Caki2 (cell line): ENCODE data around the gene PDE7B. TPM values are rescaled to one million over a fixed set of nuclear protein-coding genes. Genes with fewer than 3 reads are reported as not detected.

ENCODE experiments used
- DNase-seq: peaks from one replicate; pipeline ENCODE4 v3.0.0-alpha.2; 2015; ENCODE audit warnings: low read depth
- in situ Hi-C: cut with HindIII; loops from 2 replicates; pipeline ENCODE4 v1.10.0; 2016; ENCODE audit warnings: low sequenced_read_pairs, low pct_unique_long_range_greater_than_20kb, mixed read lengths
- total RNA-seq: library from RNA; depleted of rRNA; stranded (reverse); fragments of >200 nt; shearing (Covaris generic); gene quantifications from 2 replicates; pipeline ENCODE4 v1.2.3, GENCODE V29; 2014; ENCODE audit warnings: low replicate concordance

PDE7B gene
- total RNA-seq, 1 experiment from 2014 or later = 0.07 TPM

DNA sequence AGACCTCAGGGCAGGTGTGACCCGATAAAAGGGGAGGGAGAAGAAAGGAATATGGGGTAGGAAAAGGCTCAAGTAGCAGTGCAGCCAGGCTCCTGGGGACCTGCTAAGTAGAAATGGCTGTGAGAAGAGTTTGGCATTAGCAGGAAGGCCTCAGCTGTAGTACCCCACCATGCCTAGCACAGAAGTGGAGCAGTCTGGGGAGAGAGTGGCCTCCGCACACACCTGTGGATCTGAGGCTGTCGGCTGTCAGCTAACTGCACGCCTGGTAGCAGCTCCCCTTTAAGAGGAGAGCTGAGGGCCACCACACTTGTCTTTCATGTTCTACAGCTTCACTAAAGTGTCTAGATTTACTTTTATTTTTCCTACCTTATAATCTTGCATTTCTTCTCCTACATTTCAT is 24.6 kb downstream of the PDE7B start:
- no peak for DNase-seq
- in situ Hi-C loops = no loop called here

DNA sequence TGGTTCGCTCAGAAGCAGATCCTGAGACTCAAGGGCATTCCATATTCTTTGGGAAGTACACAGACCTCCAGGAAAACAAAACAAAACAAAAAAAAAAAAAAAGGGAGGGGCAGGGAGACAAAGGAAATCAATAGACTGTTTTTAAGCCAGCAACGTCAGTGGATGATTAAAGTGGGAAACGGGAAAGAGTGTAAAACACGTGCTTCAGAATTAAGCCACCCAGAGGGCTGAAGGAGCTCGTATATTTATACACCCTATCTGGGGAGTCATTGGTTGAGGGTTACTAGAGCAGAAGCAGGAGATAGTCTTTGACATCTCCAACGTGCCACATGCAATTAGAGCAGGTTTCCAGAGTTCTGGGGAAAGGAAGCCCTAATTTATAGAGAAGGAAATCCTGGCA is 26.2 kb downstream of the PDE7B start:
- no peak for DNase-seq
- in situ Hi-C loops = no loop called here

DNA sequence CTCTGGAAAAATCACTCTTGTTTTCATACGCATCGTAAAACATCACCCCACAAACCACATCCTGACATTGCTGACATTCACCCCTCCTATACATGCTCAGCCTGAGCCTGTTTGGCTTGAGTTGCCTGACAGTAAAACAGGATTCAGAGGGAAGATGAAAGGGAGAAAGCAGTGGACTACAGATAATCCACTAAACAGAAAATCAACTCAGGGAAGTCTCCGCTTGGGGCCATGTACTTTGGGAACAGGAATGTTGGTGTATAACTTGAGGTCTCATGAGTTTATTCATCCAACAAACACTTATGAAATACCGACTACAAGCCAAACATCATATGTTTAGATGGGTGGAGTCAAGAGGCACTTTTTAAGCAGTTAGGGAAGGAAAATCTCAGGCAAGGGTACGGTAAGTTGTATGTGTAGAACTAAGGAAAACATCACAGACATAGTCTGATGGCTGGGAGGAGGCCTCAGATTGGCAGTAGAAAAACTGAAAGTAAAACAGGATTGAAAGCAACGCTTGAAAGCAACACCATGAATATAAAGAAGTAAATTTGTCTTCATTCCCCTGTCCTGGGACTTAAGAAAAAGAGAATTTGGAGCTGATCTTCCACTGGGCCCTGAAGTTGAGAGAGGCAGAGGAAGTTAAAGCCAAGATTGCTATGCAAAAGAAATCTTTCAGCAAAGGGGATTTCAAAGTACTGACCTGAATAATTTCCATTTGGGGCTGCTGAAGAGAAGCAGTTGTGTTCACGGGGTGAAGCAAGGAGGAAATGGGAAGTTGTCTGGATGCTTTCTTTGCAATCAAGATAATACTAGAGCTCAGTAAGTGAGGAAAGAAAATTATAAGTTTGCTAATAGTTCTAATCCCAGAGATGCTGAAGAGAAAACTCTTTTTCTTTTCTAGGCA is 28.8 kb downstream of the PDE7B start:
- in situ Hi-C loops = no loop called here
- DNase-seq = no peak

DNA sequence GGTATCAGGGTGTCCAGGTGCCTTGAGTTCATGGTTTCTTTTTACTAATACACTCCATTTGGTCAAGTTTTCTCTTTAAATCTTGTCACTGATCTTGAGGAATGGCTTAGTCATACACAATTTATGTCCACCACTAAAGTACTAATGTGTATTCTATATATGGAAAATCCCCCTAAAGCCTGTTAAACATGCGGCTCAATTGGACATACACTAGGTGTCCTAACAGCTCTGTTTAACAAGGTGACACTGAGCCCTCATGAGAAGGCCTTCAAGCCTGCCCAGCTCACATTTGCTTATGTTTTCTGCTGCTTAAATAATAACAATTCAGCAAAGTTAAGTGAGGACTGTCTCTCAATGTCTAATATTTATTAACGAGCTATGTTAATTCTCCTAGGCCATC is 31.5 kb downstream of the PDE7B start:
- in situ Hi-C loops = no loop called here
- no peak for DNase-seq

DNA sequence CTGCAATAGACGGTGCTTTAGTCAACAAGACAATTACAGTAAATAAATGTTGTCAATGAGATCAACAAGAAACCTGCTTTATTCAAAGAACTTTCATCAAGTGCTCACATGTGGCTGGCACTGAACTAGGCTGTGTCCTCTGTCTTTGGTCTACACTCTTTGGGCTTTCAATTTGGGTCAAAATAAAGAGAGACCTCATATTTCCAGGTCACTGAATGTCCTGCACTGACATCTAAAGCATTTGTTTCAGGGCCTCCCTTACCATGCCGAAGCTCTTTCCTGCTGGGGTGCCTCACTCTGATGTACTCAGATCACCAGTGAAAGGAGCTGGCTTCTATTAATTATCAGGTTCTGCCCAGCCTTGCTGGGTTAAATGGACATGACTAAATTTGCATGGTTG is 32.0 kb downstream of the PDE7B start:
- in situ Hi-C loops = no loop called here
- no peak for DNase-seq

DNA sequence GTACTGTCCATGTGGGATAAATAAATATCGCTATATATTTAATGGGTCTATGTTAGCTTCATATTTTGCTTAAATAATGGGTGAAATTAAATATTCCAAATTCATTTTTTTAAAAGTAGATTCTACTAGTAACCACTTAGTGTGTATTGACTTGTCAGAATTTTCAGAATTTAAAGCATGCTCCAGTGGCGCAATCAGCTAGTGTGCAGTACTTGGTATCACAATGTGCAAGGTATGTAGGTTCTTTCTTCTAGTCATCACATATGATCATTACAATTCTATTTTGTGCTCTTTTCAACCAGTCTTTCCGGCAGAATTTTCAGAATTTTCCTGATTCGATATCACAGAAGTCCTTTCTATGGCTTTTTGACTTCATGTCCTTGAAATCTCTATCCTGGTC is 32.6 kb downstream of the PDE7B start:
- no peak for DNase-seq
- in situ Hi-C loops = no loop called here

DNA sequence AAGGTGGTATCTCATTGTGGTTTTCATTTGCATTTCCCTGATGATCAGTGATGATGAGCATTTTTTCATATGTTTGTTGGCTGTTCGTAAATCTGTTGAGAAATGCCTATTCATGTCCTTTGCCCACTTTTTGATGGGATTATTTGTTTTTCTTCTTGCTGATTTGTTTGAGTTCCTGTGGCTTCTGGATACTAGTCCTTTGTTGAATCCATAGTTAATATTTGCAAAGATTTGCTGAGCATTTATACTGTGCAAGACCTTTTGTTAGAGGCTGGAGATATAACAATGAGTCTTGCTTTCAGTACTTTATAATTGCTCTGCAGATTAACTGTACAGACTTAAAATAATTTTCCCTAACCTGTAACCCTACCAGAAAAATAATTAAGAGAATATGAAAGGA is 35.6 kb downstream of the PDE7B start:
- in situ Hi-C loops = no loop called here
- no peak for DNase-seq

DNA sequence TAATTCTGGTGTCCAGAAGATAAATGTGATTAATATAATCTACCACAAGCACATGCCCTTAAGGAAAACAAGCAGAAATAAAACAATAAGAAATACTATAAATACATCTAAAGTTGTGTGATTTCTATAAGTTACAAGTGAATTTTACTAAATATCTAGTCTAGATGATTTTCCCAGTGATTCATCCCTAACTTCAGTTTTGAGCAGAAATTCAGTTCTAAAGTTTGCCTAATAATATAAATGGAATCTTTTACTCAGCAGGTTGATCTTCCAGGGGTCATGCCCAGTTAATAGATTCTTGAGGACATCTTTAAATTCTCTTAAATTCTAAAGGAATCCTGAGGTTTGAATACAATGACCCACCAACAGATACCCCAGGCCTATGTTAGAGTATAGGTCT is 37.3 kb downstream of the PDE7B start:
- in situ Hi-C loops = no loop called here
- no peak for DNase-seq

DNA sequence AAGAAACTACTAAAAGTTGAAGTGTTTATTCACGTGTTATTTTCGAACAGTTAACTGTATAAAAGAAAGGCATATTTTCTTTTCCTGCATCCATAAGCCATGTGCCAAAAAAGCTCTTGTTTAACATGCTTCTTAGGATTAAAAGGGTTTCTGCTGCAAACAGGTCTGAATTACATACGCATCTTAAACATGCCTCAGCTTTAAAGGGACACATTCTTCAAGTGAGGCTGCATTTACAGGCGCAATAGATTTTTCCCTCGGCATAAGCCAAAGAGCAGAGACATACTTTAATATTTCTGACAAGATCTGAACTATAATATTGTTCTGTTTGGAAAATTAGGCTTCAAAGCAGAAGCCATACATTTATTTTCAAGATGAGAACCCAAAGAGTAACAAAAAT is 39.4 kb downstream of the PDE7B start:
- in situ Hi-C loops = no loop called here
- DNase-seq = no peak

DNA sequence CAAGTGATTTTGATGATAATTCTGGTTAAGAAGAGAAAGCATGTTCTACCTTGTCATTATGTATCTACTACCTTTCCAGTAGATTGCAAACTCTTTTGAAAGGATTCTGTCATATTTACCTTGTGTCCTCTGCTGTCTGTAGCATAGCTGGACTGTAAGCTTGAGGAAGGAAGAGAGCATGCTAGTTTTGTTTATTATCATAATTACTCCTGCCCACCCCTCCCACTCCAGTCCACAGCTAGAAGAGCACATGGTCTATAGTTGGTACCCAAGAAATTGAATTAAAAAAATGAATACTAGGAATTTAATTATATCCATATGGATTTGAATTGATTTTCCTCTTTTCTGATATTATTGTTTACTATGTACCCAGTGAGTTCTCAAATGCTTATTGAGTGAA is 40.2 kb downstream of the PDE7B start:
- no peak for DNase-seq

DNA sequence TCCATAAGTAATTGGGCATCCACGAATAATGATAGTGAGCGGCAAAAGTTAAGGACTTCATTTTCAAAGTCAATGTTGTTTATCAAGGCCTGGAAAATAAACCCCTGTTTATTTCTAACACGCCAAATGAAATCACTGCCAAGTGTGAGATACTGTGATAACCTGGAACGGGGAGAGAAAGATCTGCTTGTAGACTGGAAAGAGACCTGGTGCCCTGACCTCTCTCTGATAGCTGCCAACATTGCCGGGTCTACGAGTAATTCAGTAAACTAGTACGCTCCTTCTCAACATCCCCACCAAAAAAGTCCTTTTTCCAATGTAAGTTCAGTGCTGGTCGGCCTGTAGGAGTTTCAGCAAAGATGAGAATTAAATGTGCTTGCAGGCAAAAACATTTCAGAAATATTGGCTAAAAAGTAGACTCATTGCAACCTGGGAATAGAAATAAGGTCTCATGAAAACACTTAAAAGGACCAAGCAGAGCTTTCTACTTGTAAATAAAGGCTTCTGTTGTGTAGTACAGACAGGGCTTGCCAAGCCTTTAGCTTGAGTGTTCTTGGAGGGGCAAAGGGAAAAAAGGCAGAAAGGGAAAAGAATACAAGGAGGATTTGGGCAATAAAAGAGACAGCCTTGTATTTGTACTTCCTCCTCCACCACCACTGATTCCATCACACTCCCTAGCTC is 43.9 kb downstream of the PDE7B start:
- DNase-seq = no peak
- in situ Hi-C loops = no loop called here

More for the DNA sequence above, 40.2 kb downstream of the PDE7B start:
- in situ Hi-C loops = no loop called here

DNA sequence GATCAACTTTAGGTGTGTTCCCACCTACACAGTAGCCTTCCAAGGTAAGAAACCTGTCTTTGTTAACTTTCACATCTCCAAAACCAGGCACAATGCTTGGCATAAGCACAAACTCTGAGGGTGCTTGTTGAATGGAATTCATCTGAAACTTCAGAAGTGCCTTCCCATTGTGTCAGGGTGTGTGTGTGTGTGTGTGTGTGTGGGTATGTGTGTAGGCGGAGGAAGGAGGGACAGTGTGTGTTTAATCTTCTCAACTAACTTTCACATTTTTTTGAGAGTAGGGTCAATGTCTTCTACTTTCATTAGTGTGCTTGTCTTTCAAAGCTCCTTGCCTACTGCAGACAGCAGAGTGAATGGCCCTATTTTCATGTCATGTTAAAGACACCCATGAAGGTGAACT is 45.6 kb downstream of the PDE7B start:
- in situ Hi-C loops = no loop called here
- no peak for DNase-seq

DNA sequence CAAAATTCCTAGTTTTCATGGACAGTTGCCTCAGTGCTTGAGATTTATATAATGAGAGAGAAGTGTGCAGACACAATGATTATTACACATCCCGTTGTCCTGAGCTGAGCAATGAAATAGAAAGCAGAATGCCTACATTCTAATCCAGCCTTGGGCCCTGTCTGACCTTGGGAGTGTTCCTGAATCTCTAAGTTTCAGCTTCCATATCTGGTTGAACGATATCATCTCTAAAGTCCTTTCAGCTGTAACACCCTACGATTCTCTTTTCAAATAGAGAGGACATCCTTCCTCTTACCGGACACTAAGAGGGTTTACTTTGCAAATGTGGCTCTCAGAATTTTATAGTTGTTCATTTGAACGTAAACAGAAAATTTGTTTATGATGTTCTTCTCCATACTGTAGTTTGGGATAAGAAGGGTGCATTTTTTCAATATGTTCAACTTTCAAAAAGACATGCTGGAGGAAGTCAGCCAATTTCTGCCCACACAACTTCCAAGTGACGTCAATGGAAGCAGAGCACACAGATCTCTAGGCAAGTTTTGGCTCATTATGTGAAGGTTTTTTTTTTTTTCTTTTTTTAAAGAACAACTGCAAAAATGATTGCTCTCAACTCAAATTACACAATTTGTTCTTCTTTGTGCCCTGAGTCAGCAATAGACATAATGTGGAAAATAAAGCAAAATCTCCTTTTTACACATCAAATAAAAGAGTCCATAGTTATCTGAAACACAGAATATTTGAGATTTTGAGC is 50.4 kb downstream of the PDE7B start:
- in situ Hi-C loops = no loop called here
- DNase-seq = no peak

DNA sequence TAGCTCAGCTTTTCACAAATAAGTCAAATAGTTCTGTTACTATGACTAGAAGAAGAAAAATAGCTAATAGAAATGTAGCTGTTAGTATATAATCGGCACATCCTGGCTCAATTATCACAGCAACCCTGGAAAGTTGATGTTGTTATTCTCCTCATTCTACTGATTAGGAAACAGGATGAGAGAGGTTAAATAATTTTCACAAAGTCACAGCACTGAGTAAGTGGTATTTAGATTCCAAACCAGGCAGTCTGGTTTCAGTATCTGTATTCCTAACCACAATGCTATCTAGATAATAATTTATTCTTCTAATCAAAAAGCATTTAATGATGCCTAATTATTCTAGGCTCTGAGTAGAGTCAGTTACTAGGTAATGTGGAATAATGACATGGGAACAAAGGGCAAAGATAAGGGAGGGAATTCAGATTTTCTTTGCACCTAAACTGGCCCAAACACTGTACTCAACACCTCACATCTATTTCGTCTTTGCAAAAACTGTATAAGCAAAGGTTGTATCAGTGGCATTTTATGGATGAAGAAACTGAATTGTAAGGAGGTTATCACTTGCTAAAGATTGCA is 51.3 kb downstream of the PDE7B start:
- no peak for DNase-seq
- in situ Hi-C loops = no loop called here

DNA sequence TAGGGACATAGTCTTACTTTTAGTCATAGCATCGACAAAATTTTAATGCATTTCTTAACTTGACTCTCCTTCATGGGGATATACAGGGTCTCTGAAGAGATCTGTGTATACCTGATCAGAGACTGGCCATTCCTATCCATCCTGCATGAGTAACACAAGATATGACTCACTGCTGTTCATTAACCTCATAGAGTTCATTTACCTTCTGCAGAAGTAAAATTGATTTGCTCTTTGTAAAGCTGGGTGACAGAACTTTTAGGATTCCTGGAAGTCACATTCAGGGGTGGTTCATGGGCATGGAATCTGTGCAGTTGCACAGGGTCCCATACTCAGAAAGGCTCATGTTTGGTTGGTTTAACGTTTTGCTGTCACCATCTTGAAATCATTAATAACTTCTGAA is 53.2 kb downstream of the PDE7B start:
- DNase-seq = no peak
- in situ Hi-C loops = no loop called here

DNA sequence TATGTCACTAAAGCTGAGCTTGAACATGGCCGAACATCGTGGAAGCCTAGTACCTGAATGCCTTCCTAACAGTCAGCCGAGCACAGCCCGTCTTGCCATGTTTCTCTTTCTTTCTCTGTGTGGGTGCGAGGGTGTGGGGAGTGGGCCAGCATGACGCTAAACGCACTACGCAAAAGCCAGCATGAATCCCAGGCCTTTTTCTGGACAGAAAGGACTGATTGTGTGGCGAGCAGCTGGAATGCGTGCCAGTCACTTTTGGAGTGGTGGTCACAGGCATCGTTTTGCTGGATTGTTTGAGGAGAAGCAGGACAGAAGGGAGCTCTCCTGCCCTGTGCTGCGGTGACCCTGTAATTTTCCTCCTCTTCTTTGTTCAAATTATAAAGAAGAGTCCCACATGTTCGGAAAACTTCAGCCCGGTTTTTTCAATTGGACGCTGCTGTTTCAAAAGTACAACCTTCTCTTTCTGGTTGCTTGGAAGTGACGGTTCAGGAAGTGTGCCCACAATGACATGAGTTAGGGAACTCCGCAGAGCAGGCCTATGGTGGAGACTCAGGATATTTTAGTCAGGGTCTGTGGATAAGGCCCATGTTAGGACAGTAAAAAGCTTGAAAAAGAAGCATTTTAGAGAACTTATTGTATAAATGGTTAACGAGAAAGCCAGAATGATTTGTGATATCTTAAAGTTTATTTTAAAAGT is 54.3 kb downstream of the PDE7B start:
- no peak for DNase-seq
- in situ Hi-C loops = no loop called here

DNA sequence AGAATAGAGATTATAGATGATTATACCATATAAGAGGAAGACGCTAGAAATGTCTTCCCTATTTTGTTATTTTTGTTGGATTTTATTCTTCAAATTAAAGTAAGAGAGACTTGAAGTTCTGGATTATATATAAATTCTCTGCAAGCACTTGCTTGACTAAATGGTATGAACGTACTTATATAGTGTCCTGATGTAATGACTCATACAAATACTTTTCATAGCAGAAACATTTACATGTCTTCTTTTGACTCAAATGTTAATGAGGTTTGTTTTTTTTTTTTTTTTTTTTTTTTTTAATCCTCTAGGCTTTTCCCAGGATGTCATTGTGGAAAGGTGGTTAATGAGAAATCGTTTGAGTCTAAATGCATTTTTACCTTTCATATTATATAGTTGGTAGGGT is 55.0 kb downstream of the PDE7B start:
- DNase-seq = no peak

DNA sequence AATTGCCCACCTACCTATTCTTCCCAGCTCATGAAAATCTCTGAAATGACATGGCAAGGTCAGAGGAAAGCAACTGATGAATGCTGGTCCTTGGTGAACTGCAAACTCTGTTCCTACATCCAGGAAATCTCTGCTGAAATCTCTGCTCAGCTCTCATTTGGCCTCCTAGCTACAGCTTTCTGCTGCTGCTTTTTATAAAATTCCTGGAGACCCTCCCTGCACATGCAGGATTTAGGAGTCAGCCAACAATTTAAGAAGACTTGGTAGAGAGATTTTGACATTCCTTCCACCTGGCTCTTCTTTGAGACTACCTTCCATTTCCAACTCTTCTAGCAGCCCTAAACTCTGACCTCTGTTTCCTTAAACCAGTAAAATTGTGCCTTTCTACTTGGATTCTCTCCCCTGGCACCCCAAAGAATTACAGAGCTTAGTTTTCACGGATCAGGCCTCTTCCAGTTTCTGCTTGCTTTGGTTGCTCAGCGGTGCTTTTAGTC is 55.5 kb downstream of the PDE7B start:
- DNase-seq = no peak
- in situ Hi-C loops = no loop called here

More for the DNA sequence above, 55.0 kb downstream of the PDE7B start:
- in situ Hi-C loops = no loop called here
